ENCODE data around the gene HIPK2.

DNA sequence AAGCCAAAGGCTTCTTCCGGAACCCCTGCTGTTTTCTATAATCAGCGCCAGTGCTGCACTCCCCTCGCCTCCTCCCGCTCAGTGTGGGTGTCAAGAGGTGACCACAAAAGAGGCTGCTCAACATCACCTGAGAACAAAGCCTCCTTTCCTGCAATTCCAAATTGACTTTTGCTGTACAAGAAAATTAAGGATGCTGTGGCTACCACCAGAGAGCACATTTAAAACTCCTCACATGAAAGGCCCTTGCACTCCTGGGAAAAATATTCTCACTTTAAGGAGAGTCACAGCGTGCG is 96.4 kb downstream of the HIPK2 start:
- TF ChIP-seq, protein P1, sequence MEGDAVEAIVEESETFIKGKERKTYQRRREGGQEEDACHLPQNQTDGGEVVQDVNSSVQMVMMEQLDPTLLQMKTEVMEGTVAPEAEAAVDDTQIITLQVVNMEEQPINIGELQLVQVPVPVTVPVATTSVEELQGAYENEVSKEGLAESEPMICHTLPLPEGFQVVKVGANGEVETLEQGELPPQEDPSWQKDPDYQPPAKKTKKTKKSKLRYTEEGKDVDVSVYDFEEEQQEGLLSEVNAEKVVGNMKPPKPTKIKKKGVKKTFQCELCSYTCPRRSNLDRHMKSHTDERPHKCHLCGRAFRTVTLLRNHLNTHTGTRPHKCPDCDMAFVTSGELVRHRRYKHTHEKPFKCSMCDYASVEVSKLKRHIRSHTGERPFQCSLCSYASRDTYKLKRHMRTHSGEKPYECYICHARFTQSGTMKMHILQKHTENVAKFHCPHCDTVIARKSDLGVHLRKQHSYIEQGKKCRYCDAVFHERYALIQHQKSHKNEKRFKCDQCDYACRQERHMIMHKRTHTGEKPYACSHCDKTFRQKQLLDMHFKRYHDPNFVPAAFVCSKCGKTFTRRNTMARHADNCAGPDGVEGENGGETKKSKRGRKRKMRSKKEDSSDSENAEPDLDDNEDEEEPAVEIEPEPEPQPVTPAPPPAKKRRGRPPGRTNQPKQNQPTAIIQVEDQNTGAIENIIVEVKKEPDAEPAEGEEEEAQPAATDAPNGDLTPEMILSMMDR (IDR thresholded peaks at IDR 0.05): no peak
- TF ChIP-seq POLR2A (IDR thresholded peaks at IDR 0.05): no peak
